ENCODE results near the gene CFAP119.
A peak's percentile ranks its signal among the peaks of the same experiment; 100 is the strongest.

The CFAP119 gene

GRCh38 chr16:30741461-30741914 is 20.4 kb downstream of the CFAP119 start:
- Histone ChIP-seq H3K36me3 (ENCODE audit: control insufficient read depth, insufficient read depth, low read length) (no peaks in the 10 kb centered on the region), H3K9ac (no peak overlapping the region)

GRCh38 chr16:30740364-30741251 is 21.3 kb downstream of the CFAP119 start:
- Histone ChIP-seq H3K9ac (no peak overlapping the region), H3K79me2 (peaks cover 4% of the 10 kb centered on the region), H3K27me3 (ENCODE audit: control insufficient read depth, insufficient read depth, low read length) (no peaks in the 10 kb centered on the region), H2AFZ (no peak overlapping the region), H3K36me3 (ENCODE audit: control insufficient read depth, insufficient read depth, low read length) (no peaks in the 10 kb centered on the region), H3K4me3 (ENCODE audit: low read depth, low read length) (peak overlapping the region; percentile 58), H3K9me3 (ENCODE audit: control insufficient read depth, low read length) (no peaks in the 10 kb centered on the region), H3K4me1 (peaks cover 19% of the 10 kb centered on the region), H3K4me2 (ENCODE audit: low read length) (peak overlapping the region; percentile 79), H3K27ac (peak overlapping the region; percentile 72)
- TF ChIP-seq, protein P1, sequence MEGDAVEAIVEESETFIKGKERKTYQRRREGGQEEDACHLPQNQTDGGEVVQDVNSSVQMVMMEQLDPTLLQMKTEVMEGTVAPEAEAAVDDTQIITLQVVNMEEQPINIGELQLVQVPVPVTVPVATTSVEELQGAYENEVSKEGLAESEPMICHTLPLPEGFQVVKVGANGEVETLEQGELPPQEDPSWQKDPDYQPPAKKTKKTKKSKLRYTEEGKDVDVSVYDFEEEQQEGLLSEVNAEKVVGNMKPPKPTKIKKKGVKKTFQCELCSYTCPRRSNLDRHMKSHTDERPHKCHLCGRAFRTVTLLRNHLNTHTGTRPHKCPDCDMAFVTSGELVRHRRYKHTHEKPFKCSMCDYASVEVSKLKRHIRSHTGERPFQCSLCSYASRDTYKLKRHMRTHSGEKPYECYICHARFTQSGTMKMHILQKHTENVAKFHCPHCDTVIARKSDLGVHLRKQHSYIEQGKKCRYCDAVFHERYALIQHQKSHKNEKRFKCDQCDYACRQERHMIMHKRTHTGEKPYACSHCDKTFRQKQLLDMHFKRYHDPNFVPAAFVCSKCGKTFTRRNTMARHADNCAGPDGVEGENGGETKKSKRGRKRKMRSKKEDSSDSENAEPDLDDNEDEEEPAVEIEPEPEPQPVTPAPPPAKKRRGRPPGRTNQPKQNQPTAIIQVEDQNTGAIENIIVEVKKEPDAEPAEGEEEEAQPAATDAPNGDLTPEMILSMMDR (IDR thresholded peaks at IDR 0.05): no peak

More at GRCh38 chr16:30741461-30741914, 20.4 kb downstream of the CFAP119 start:
- Histone ChIP-seq H3K4me2 (ENCODE audit: low read length) (peak overlapping the region; percentile 79), H3K4me3 (ENCODE audit: low read depth, low read length) (peak overlapping the region; percentile 58), H3K79me2 (peaks cover 4% of the 10 kb centered on the region), H3K27ac (peak overlapping the region; percentile 72), H3K27me3 (ENCODE audit: control insufficient read depth, insufficient read depth, low read length) (no peaks in the 10 kb centered on the region), H2AFZ (no peak overlapping the region), H3K9me3 (ENCODE audit: control insufficient read depth, low read length) (no peaks in the 10 kb centered on the region), H3K4me1 (peaks cover 19% of the 10 kb centered on the region)
- TF ChIP-seq, protein P1 (IDR thresholded peaks at IDR 0.05): no peak

DNA sequence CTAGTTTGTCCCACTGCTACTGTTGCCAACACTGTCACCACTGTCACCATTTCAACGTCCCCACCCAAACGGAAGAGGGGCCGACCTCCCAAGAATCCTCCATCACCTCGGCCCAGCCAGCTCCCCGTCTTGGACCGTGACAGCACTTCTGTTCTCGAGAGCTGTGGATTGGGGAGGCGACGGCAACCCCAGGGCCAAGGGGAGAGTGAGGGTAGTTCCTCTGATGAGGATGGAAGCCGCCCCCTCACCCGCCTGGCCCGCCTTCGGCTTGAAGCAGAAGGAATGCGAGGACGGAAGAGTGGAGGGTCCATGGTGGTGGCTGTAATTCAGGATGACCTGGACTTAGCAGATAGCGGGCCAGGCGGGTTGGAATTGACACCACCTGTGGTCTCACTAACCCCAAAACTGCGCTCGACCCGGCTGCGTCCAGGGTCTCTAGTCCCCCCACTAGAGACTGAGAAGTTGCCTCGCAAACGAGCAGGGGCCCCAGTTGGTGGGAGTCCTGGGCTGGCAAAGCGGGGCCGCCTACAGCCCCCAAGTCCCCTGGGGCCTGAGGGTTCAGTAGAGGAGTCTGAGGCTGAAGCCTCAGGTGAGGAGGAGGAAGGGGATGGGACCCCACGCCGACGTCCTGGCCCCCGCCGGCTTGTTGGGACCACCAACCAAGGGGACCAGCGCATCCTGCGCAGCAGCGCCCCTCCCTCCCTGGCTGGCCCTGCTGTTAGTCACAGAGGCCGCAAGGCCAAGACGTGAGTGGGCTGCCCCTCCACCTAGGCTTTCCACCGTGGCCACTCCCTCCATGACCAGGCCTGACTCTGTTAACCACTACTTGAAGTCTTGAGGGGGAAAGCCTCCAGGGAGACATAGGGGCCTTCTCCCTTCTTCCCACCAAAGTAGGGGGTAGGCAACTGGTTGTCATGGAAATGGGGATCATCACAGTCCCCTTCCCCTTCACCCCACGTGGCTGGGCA is 22.6 kb downstream of the CFAP119 start:
- TF ChIP-seq, protein P1 (IDR thresholded peaks at IDR 0.05): no peak
- Histone ChIP-seq H3K9ac (no peak overlapping the region), H3K27ac (peak overlapping the region; percentile 72), H3K9me3 (ENCODE audit: control insufficient read depth, low read length) (no peaks in the 10 kb centered on the region), H2AFZ (no peak overlapping the region), H3K79me2 (peaks cover 4% of the 10 kb centered on the region), H3K27me3 (ENCODE audit: control insufficient read depth, insufficient read depth, low read length) (no peaks in the 10 kb centered on the region), H3K4me1 (peaks cover 19% of the 10 kb centered on the region), H3K4me3 (ENCODE audit: low read depth, low read length) (no peak overlapping the region), H3K36me3 (ENCODE audit: control insufficient read depth, insufficient read depth, low read length) (no peaks in the 10 kb centered on the region), H3K4me2 (ENCODE audit: low read length) (no peak overlapping the region)

DNA sequence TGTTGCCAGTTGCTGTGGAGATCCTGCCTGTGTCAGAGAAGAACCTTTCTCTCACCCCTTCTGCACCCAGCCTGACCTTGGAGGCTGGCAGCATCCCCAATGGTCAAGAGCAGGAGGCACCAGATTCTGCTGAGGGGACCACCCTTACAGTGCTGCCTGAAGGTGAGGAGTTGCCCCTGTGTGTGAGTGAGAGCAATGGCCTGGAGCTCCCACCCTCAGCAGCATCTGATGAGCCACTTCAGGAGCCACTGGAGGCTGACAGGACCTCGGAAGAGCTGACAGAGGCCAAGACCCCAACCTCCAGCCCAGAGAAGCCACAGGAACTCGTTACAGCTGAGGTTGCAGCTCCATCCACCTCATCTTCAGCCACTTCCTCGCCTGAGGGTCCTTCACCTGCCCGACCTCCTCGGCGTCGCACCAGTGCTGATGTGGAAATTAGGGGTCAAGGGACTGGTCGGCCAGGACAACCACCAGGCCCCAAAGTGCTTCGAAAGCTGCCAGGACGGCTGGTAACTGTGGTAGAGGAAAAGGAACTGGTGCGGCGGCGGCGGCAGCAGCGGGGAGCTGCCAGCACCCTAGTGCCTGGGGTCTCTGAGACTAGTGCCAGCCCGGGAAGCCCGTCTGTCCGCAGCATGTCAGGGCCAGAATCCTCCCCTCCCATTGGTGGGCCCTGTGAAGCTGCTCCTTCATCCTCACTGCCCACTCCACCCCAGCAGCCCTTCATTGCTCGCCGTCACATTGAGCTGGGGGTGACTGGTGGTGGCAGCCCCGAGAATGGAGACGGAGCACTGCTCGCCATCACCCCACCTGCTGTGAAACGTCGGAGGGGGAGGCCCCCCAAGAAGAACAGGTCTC is 23.8 kb downstream of the CFAP119 start:
- H3K4me2 ChIP-seq (ENCODE audit: low read length): no peak overlapping the region
- H3K9ac ChIP-seq: no peak overlapping the region
- TF ChIP-seq, protein P1 (IDR thresholded peaks at IDR 0.05): no peak
- H3K27me3 ChIP-seq (ENCODE audit: control insufficient read depth, insufficient read depth, low read length): no peaks in the 10 kb centered on the region
- no peak overlapping the region for H3K4me3 ChIP-seq (ENCODE audit: low read depth, low read length)
- peaks cover 4% of the 10 kb centered on the region for H3K79me2 ChIP-seq
- no peak overlapping the region for H3K27ac ChIP-seq
- no peak overlapping the region for H2AFZ ChIP-seq
- H3K36me3 ChIP-seq (ENCODE audit: control insufficient read depth, insufficient read depth, low read length): no peaks in the 10 kb centered on the region
- peaks cover 19% of the 10 kb centered on the region for H3K4me1 ChIP-seq
- H3K9me3 ChIP-seq (ENCODE audit: control insufficient read depth, low read length): no peaks in the 10 kb centered on the region
